H1 (cell line): ENCODE results near the gene KANSL2. TPM values are rescaled to one million over a fixed set of nuclear protein-coding genes. Genes with fewer than 3 reads are reported as not detected.

Experiments used
- CTCF ChIA-PET: fragments of 300-600 bp; sonication (Branson Sonifier 250); formaldehyde crosslinking; loops from one replicate; lab custom pipeline; 2021; ENCODE audit not compliant: partially characterized antibody; lab: Charles Lee
- POLR2A ChIA-PET: fragments of 300-600 bp; sonication (Branson Sonifier 250); formaldehyde crosslinking; loops from one replicate; lab custom pipeline; 2021; ENCODE audit warnings: inconsistent platforms; ENCODE audit not compliant: partially characterized antibody; lab: Charles Lee
- DNase-seq, 2 experiments: peaks; one replicate each; pipeline versions ENCODE4 v3.0.0 to v3.0.0-alpha.2; 2010 to 2022; ENCODE audit warnings: low spot score in 2 of 2, low read depth in 1 of 2, mixed read lengths in 1 of 2
- FAIRE-seq: peaks from 2 replicates; lab custom pipeline; 2011; peaks lifted over from hg19 to GRCh38; lab: Jason Lieb, UNC
- H2AFZ ChIP-seq: 2 replicates; pipeline ENCODE4 v1.8.1; 2012; ENCODE audit warnings: low read length, inconsistent platforms
- H2AK5ac ChIP-seq: 2 replicates; pipeline ENCODE4 v1.6.1; 2013; ENCODE audit warnings: low read depth, low read length
- H2BK120ac ChIP-seq: replicated peaks from 2 replicates; pipeline ENCODE3; 2013; ENCODE audit warnings: low read depth, low read length, inconsistent platforms
- H2BK12ac ChIP-seq: 2 replicates; pipeline ENCODE4 v1.6.1; 2013; ENCODE audit warnings: low read depth, low read length
- H2BK15ac ChIP-seq: 2 replicates; pipeline ENCODE4 v1.6.1; 2013; ENCODE audit warnings: low read length
- H2BK20ac ChIP-seq: 2 replicates; pipeline ENCODE4 v1.6.1; 2013; ENCODE audit warnings: low read length
- H2BK5ac ChIP-seq: 2 replicates; pipeline ENCODE4 v1.6.1; 2013; ENCODE audit warnings: low read depth, low read length
- H3K14ac ChIP-seq: 2 replicates; pipeline ENCODE4 v1.6.1; 2013; ENCODE audit warnings: inconsistent platforms; ENCODE audit not compliant: insufficient read length
- H3K18ac ChIP-seq: 2 replicates; pipeline ENCODE4 v1.6.1; 2013; ENCODE audit warnings: low read length; ENCODE audit errors: extremely low read depth
- H3K23ac ChIP-seq: 2 replicates; pipeline ENCODE4 v1.6.1; 2013; ENCODE audit warnings: inconsistent platforms; ENCODE audit not compliant: insufficient read length
- H3K23me2 ChIP-seq: 2 replicates; pipeline ENCODE4 v1.6.1; 2013; ENCODE audit warnings: low read depth, low read length
- H3K27ac ChIP-seq: 2 replicates; pipeline ENCODE4 v1.6.1; 2011; ENCODE audit warnings: low read depth, low read length, inconsistent platforms
- H3K27me3 ChIP-seq, 4 experiments: replicated peaks in 1 of 4; 1 replicate in 1 of 4; 2 replicates in 3 of 4; pipeline versions ENCODE4 v1.6.1 to v1.8.1; 2011 to 2013; ENCODE audit warnings: low read length in 3 of 4, mild to moderate bottlenecking in 3 of 4, inconsistent platforms in 2 of 4, mixed read lengths in 2 of 4, moderate library complexity in 1 of 4; ENCODE audit not compliant: control insufficient read depth in 3 of 4, insufficient read depth in 3 of 4; ENCODE audit errors: extremely low read depth in 1 of 4
- H3K36me3 ChIP-seq, 4 experiments: 2 replicates each; pipeline versions ENCODE4 v1.6.1 to v1.8.1; 2011 to 2013; ENCODE audit warnings: mild to moderate bottlenecking in 4 of 4, low read length in 3 of 4, moderate library complexity in 2 of 4, control low read depth in 1 of 4, inconsistent platforms in 1 of 4; ENCODE audit not compliant: insufficient read depth in 4 of 4, control insufficient read depth in 2 of 4
- H3K4ac ChIP-seq: replicated peaks from 2 replicates; pipeline ENCODE3; 2013; ENCODE audit warnings: low read length, low read depth, mixed read lengths, inconsistent platforms; ENCODE audit not compliant: insufficient read length
- H3K4me1 ChIP-seq, 4 experiments: replicated peaks in 1 of 4; 1 replicate in 1 of 4; 2 replicates in 3 of 4; pipeline versions ENCODE4 v1.6.1 to v1.8.1; 2011 to 2013; ENCODE audit warnings: low read length in 3 of 4, inconsistent platforms in 2 of 4, mixed read lengths in 1 of 4; ENCODE audit not compliant: insufficient read depth in 4 of 4, control insufficient read depth in 3 of 4
- H3K4me2 ChIP-seq, 2 experiments: 2 replicates each; pipeline versions ENCODE4 v1.6.1 to v1.8.1; 2011 to 2013; ENCODE audit warnings: low read depth in 2 of 2, low read length in 2 of 2, control low read depth in 1 of 2, inconsistent platforms in 1 of 2, mild to moderate bottlenecking in 1 of 2; ENCODE audit not compliant: insufficient read depth in 1 of 2
- H3K4me3 ChIP-seq, 4 experiments: fragments of 200-600, 300-600 bp in 1 of 4; sonication (generic), shearing (Covaris generic), sonication (Bioruptor Twin) in 1 of 4; 2 replicates each; pipeline versions ENCODE4 v1.5.1 to v1.8.1; 2011 to 2016; ENCODE audit warnings: low read length in 4 of 4, low read depth in 3 of 4, control low read depth in 2 of 4, inconsistent platforms in 2 of 4, mild to moderate bottlenecking in 2 of 4, mixed read lengths in 1 of 4, moderate library complexity in 1 of 4; ENCODE audit not compliant: insufficient read depth in 2 of 4; ENCODE audit errors: extremely low read depth in 1 of 4
- H3K56ac ChIP-seq: replicated peaks from 2 replicates; pipeline ENCODE3; 2013; ENCODE audit warnings: low read depth, mild to moderate bottlenecking, mixed read lengths, low read length, inconsistent platforms; ENCODE audit not compliant: insufficient read length
- H3K79me1 ChIP-seq: 2 replicates; pipeline ENCODE4 v1.6.1; 2013; ENCODE audit warnings: low read depth, low read length, control low read depth
- H3K79me2 ChIP-seq, 2 experiments: 2 replicates each; pipeline versions ENCODE4 v1.6.1 to v1.8.1; 2012 to 2013; ENCODE audit warnings: low read length in 2 of 2, mild to moderate bottlenecking in 2 of 2, inconsistent platforms in 1 of 2; ENCODE audit not compliant: insufficient read depth in 2 of 2, control insufficient read depth in 1 of 2
- H3K9ac ChIP-seq, 4 experiments: replicated peaks in 1 of 4; 1 replicate in 1 of 4; 2 replicates in 3 of 4; pipeline versions ENCODE4 v1.6.1 to v1.8.1; 2011 to 2013; ENCODE audit warnings: low read depth in 3 of 4, low read length in 3 of 4, control low read depth in 2 of 4, mild to moderate bottlenecking in 2 of 4, moderate library complexity in 2 of 4, inconsistent platforms in 1 of 4; ENCODE audit errors: extremely low read depth in 1 of 4
- H3K9me3 ChIP-seq, 2 experiments: 2 replicates each; pipeline versions ENCODE4 v1.6.1 to v1.8.1; 2012 to 2013; ENCODE audit warnings: mild to moderate bottlenecking in 2 of 2, moderate library complexity in 2 of 2, control low read depth in 1 of 2, inconsistent platforms in 1 of 2, low read depth in 1 of 2, low read length in 1 of 2, mixed read lengths in 1 of 2; ENCODE audit not compliant: insufficient read depth in 2 of 2
- H4K20me1 ChIP-seq, 2 experiments: replicated peaks in 1 of 2; 2 replicates each; pipeline versions ENCODE3 to v1.8.1; 2011 to 2013; ENCODE audit warnings: inconsistent platforms in 2 of 2, low read length in 2 of 2, mild to moderate bottlenecking in 1 of 2; ENCODE audit not compliant: insufficient read depth in 2 of 2, control insufficient read depth in 1 of 2
- H4K5ac ChIP-seq: 2 replicates; pipeline ENCODE4 v1.6.1; 2013; ENCODE audit warnings: low read length, low read depth, mixed read lengths, inconsistent platforms; ENCODE audit not compliant: insufficient read length
- H4K8ac ChIP-seq: 2 replicates; pipeline ENCODE4 v1.8.0; 2013; ENCODE audit warnings: mild to moderate bottlenecking, moderate library complexity, low read length, inconsistent platforms; ENCODE audit not compliant: insufficient read depth; ENCODE audit errors: extremely low read depth
- H4K91ac ChIP-seq: replicated peaks from 2 replicates; pipeline ENCODE3; 2013; ENCODE audit warnings: low read length, mixed read lengths, inconsistent platforms; ENCODE audit not compliant: insufficient read length
- CTBP2 ChIP-seq: IDR thresholded peaks from 2 replicates; pipeline ENCODE4 v1.7.0; 2011; ENCODE audit warnings: borderline replicate concordance, mild to moderate bottlenecking, moderate library complexity, mixed read lengths, low read length; ENCODE audit not compliant: insufficient read depth, insufficient read length
- EZH2 ChIP-seq: fragments of 200-600 bp; sonication (generic); IDR thresholded peaks from 2 replicates; pipeline ENCODE4 v1.7.1; 2012; ENCODE audit warnings: low read depth, mild to moderate bottlenecking, moderate library complexity, low read length, inconsistent platforms; ENCODE audit not compliant: severe bottlenecking
- KDM1A ChIP-seq: fragments of 200-600, 300-600 bp; sonication (generic); IDR thresholded peaks from 2 replicates; pipeline ENCODE4 v1.7.1; 2016; ENCODE audit warnings: mild to moderate bottlenecking, low read length, borderline replicate concordance
- KDM5A ChIP-seq: fragments of 200-600 bp; IDR thresholded peaks from 2 replicates; pipeline ENCODE4 v1.7.1; 2012; ENCODE audit warnings: mild to moderate bottlenecking, low read length, inconsistent platforms, mixed read lengths
- POLR2A ChIP-seq, 2 experiments: IDR thresholded peaks; 1 replicate in 1 of 2; 2 replicates in 1 of 2; pipeline ENCODE4 v1.6.1; 2011; ENCODE audit warnings: low read depth in 2 of 2, low read length in 2 of 2, mild to moderate bottlenecking in 2 of 2; ENCODE audit errors: control extremely low read depth in 1 of 2
- RFX5 ChIP-seq: IDR thresholded peaks from 2 replicates; pipeline ENCODE4 v1.6.1; 2011; ENCODE audit warnings: low read depth, low read length, improper control_type of control experiment, borderline replicate concordance
- SIRT6 ChIP-seq: IDR thresholded peaks from one replicate; pipeline ENCODE4 v1.7.1; 2012; ENCODE audit warnings: low read length, inconsistent platforms
- TAF1 ChIP-seq: IDR thresholded peaks from 2 replicates; pipeline ENCODE4 v1.6.1; 2011; ENCODE audit warnings: mild to moderate bottlenecking, low read depth, low read length
- TBP ChIP-seq: IDR thresholded peaks from 2 replicates; pipeline ENCODE4 v1.6.1; 2011; ENCODE audit warnings: low read depth, low read length, improper control_type of control experiment
- WGBS, 2 experiments: shearing (Covaris generic) in 1 of 2; methylation state at CpG; one replicate each; pipeline versions ENCODE4 v1.1.6 to v1.1.7; 2013 to 2015; ENCODE audit warnings: low lambda C conversion rate in 2 of 2, mixed read lengths in 2 of 2, inconsistent platforms in 1 of 2, low coverage in 1 of 2, missing lambda C conversion rate in 1 of 2; ENCODE audit not compliant: insufficient replicate concordance in 2 of 2, insufficient coverage in 1 of 2, insufficient read length in 1 of 2; ENCODE audit errors: extremely low coverage in 1 of 2, missing lambda C conversion rate in 1 of 2; 5-methylcytosine and 5-hydroxymethylcytosine counted together
- polyA plus RNA-seq, 7 experiments: library from polyadenylated mRNA; depleted of rRNA in 3 of 7; stranded (reverse) in 5 of 7; unstranded in 2 of 7; fragments of >200 nt in 5 of 7; fragments of 200-250 nt in 2 of 7; gene quantifications; 1 replicate in 5 of 7; 2 replicates in 1 of 7; 4 replicates in 1 of 7; pipeline versions ENCODE4 v1.2.1 to v1.2.3, GENCODE V29; 2011 to 2013; ENCODE audit warnings: missing spikeins in 2 of 7, mixed read lengths in 2 of 7
- total RNA-seq: library from RNA; stranded (reverse); fragmentation: NEBNext Ultra II Directional; extraction: Animal tissue kit (Norgen Biotek cat#: 25700); gene quantifications from 2 replicates; pipeline ENCODE4 v1.2.1, GENCODE V29; 2021
- TF ChIP-seq, protein P1 (sequence below): IDR thresholded peaks from 2 replicates; pipeline ENCODE4 v1.6.1; 2011; ENCODE audit warnings: low read depth, mild to moderate bottlenecking, low read length; ENCODE audit not compliant: insufficient read depth
- TF ChIP-seq, protein P2 (sequence below): IDR thresholded peaks from 2 replicates; pipeline ENCODE4 v1.6.1; 2012; ENCODE audit warnings: low read length, inconsistent platforms

The KANSL2 gene
- total and polyA plus RNA-seq, 2 of the 8 experiments (the other 6 are each of a cell fraction or from before 2014, with no cell fraction given): 48.4 to 50.7 TPM

DNA sequence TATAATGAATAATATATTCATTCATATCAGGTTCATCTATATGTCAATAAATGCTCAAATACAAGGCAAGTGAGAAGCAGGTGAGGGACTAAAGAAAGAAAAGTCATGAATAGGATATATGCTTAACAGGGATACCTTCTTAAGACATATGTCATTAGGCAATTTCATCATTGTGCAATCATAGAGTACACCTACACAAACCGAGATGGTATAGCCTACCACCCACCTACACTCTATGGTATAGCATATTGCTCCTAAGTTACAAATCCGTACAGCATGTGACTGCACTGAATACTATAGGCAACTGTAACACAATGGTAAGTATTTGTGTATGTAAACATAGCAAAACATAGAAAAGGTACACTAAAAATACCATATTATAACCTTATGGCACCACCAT lies 39.0 kb downstream of the KANSL2 start:
- Histone ChIP-seq H3K14ac (no peak overlapping the region), H4K91ac (no peak overlapping the region), H4K8ac (no peak overlapping the region), H4K5ac (no peak overlapping the region), H4K20me1 (no peaks in the 10 kb centered on the region), H2AFZ (no peak overlapping the region), H2BK20ac (no peak overlapping the region), H2AK5ac (no peak overlapping the region), H3K18ac (no peak overlapping the region), H3K4me2 (no peak overlapping the region), H3K4ac (no peak overlapping the region), H3K27ac (no peak overlapping the region), H3K79me2 (no peaks in the 10 kb centered on the region), H3K4me1 (no peaks in the 10 kb centered on the region), H3K79me1 (no peaks in the 10 kb centered on the region), H2BK120ac (no peak overlapping the region), H3K9me3 (peaks cover 9 to 30% of the 10 kb centered on the region in 2 experiments), H3K23ac (no peak overlapping the region), H2BK15ac (no peak overlapping the region), H2BK12ac (no peak overlapping the region), H3K56ac (no peak overlapping the region), H3K27me3 (no peaks in the 10 kb centered on the region), H2BK5ac (no peak overlapping the region), H3K23me2 (no peaks in the 10 kb centered on the region; the same call in 1 of the 2 replicates), H3K36me3 (peaks cover 0 to 36% (median 13%) of the 10 kb centered on the region in 4 experiments; a peak in 5 of 8 replicates), H3K4me3 (no peak overlapping the region), H3K9ac (no peak overlapping the region)
- POLR2A ChIA-PET: interaction anchor here (0.6 to 1.6 kb wide), 3 partner anchors 9 to 24 kb away, joined by 3 to 4 read pairs (median 4); no protein-coding TSS in a partner anchor
- 89% methylated on average over 2 of the region's 2 CpGs; no CpG with 5 or more reads in 1 of the 2 experiments for WGBS, 2 experiments
- DNase-seq (no peak), FAIRE-seq (no peak)
- CTCF ChIA-PET: no interaction called here
- no peak for TF ChIP-seq SIRT6
- TF ChIP-seq POLR2A (IDR thresholded peaks at IDR 0.05; ENCODE audit: control extremely low read depth in 1 of 2, low read depth in 2 of 2, low read length in 2 of 2): no peak
- TF ChIP-seq EZH2: no peak
- no peak for TF ChIP-seq RFX5
- no peak for TF ChIP-seq TAF1
- TF ChIP-seq TBP: no peak
- TF ChIP-seq, protein P1, sequence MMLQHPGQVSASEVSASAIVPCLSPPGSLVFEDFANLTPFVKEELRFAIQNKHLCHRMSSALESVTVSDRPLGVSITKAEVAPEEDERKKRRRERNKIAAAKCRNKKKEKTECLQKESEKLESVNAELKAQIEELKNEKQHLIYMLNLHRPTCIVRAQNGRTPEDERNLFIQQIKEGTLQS: no peak
- no peak for TF ChIP-seq KDM1A
- no peak for TF ChIP-seq CTBP2
- TF ChIP-seq KDM5A: no peak
- TF ChIP-seq, protein P2, sequence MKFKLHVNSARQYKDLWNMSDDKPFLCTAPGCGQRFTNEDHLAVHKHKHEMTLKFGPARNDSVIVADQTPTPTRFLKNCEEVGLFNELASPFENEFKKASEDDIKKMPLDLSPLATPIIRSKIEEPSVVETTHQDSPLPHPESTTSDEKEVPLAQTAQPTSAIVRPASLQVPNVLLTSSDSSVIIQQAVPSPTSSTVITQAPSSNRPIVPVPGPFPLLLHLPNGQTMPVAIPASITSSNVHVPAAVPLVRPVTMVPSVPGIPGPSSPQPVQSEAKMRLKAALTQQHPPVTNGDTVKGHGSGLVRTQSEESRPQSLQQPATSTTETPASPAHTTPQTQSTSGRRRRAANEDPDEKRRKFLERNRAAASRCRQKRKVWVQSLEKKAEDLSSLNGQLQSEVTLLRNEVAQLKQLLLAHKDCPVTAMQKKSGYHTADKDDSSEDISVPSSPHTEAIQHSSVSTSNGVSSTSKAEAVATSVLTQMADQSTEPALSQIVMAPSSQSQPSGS: no peak
